ENCODE measurements around the gene POU6F2.

The POU6F2 gene

GRCh38 chr7:39035903-39036302 is 58.2 kb downstream of the POU6F2 start:
- TF ChIP-seq, protein P1, sequence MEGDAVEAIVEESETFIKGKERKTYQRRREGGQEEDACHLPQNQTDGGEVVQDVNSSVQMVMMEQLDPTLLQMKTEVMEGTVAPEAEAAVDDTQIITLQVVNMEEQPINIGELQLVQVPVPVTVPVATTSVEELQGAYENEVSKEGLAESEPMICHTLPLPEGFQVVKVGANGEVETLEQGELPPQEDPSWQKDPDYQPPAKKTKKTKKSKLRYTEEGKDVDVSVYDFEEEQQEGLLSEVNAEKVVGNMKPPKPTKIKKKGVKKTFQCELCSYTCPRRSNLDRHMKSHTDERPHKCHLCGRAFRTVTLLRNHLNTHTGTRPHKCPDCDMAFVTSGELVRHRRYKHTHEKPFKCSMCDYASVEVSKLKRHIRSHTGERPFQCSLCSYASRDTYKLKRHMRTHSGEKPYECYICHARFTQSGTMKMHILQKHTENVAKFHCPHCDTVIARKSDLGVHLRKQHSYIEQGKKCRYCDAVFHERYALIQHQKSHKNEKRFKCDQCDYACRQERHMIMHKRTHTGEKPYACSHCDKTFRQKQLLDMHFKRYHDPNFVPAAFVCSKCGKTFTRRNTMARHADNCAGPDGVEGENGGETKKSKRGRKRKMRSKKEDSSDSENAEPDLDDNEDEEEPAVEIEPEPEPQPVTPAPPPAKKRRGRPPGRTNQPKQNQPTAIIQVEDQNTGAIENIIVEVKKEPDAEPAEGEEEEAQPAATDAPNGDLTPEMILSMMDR (IDR thresholded peaks at IDR 0.05; ENCODE audit: extremely low read depth, insufficient read depth, missing control alignments), result no peak
- no peak for DNase-seq (ENCODE audit: low spot score)
- in situ Hi-C loops (cut with MboI; ENCODE audit: low pct_unique_long_range_greater_than_20kb, low sequenced_read_pairs, unreplicated experiment), result no loop called here

GRCh38 chr7:39042670-39043069 is 65.0 kb downstream of the POU6F2 start:
- no peak for DNase-seq (ENCODE audit: low spot score)
- TF ChIP-seq, protein P1 (IDR thresholded peaks at IDR 0.05; ENCODE audit: extremely low read depth, insufficient read depth, missing control alignments), result no peak
- in situ Hi-C loops (cut with MboI; ENCODE audit: low pct_unique_long_range_greater_than_20kb, low sequenced_read_pairs, unreplicated experiment), result no loop called here

GRCh38 chr7:39043531-39043930 is 65.8 kb downstream of the POU6F2 start:
- in situ Hi-C loops (cut with MboI; ENCODE audit: low pct_unique_long_range_greater_than_20kb, low sequenced_read_pairs, unreplicated experiment), result no loop called here
- TF ChIP-seq, protein P1 (IDR thresholded peaks at IDR 0.05; ENCODE audit: extremely low read depth, insufficient read depth, missing control alignments), result no peak
- DNase-seq (ENCODE audit: low spot score), result no peak

GRCh38 chr7:39044489-39044888 is 66.8 kb downstream of the POU6F2 start:
- no peak for DNase-seq (ENCODE audit: low spot score)
- TF ChIP-seq, protein P1 (IDR thresholded peaks at IDR 0.05; ENCODE audit: extremely low read depth, insufficient read depth, missing control alignments), result no peak
- in situ Hi-C loops (cut with MboI; ENCODE audit: low pct_unique_long_range_greater_than_20kb, low sequenced_read_pairs, unreplicated experiment), result no loop called here

GRCh38 chr7:39045231-39045630 is 67.5 kb downstream of the POU6F2 start:
- DNase-seq (ENCODE audit: low spot score), result no peak
- in situ Hi-C loops (cut with MboI; ENCODE audit: low pct_unique_long_range_greater_than_20kb, low sequenced_read_pairs, unreplicated experiment), result no loop called here
- TF ChIP-seq, protein P1 (IDR thresholded peaks at IDR 0.05; ENCODE audit: extremely low read depth, insufficient read depth, missing control alignments), result no peak

DNA sequence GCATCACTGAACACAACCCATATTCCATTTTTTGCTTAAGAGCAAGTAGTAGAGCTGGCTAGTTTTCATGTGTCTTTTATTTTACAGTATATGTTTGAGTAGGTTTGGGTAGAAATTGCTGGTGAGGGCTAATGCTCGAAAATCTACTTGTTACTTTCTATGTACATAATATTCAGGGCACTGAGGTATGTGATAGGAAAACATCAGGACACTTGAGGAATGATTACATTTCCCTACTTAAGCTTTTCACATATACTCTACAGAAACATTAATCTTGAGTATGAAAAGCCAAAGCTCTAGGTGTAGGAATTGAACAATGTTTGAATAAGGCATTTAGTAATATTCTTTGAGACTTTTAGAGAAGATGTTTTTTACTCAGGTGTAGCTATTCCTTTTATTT is 73.6 kb downstream of the POU6F2 start:
- in situ Hi-C loops (cut with MboI; ENCODE audit: low pct_unique_long_range_greater_than_20kb, low sequenced_read_pairs, unreplicated experiment), result no loop called here
- no peak for DNase-seq (ENCODE audit: low spot score)
- TF ChIP-seq, protein P1 (IDR thresholded peaks at IDR 0.05; ENCODE audit: extremely low read depth, insufficient read depth, missing control alignments), result no peak

DNA sequence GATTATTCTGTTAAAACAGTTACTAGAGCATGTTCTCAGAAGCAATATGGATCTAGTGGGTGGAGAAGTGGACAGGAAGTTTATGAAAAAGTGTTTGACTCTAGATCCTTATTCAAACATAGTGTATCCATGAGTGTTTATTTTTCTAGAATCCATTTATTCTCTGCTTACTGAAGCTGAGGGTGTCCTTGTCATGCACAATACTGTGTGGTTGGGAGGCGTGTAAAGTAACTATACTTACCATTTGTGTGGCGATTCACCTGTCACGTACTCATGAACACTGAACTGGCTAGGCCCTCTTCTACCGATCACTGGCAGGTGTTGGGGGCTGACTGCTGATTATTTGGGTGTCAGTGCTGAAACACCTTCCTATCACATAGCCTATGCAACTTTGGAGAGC is 74.0 kb downstream of the POU6F2 start:
- in situ Hi-C loops (cut with MboI; ENCODE audit: low pct_unique_long_range_greater_than_20kb, low sequenced_read_pairs, unreplicated experiment), result no loop called here
- TF ChIP-seq, protein P1 (IDR thresholded peaks at IDR 0.05; ENCODE audit: extremely low read depth, insufficient read depth, missing control alignments), result no peak
- no peak for DNase-seq (ENCODE audit: low spot score)
